Astrocyte (in vitro differentiated cells and primary cell): Measurements from ENCODE around the gene TEKT5. TPM values are rescaled to one million over a fixed set of nuclear protein-coding genes. Genes with fewer than 3 reads are reported as not detected.

ENCODE experiments used
- DNase-seq: peaks from one replicate; pipeline ENCODE4 v3.0.0-alpha.2; 2010; ENCODE audit warnings: low read depth
- FAIRE-seq: peaks from 2 replicates; lab custom pipeline; 2011; peaks lifted over from hg19 to GRCh38; lab: Jason Lieb, UNC
- H2AFZ ChIP-seq: 2 replicates; pipeline ENCODE4 v1.6.0; 2012; ENCODE audit warnings: low read depth, low read length, inconsistent platforms
- H3K27ac ChIP-seq: 2 replicates; pipeline ENCODE4 v1.5.1; 2011; ENCODE audit warnings: low read depth, low read length, inconsistent platforms
- H3K27me3 ChIP-seq: 2 replicates; pipeline ENCODE4 v1.6.0; 2011; ENCODE audit warnings: low read length, inconsistent platforms; ENCODE audit not compliant: insufficient read depth
- H3K36me3 ChIP-seq: 2 replicates; pipeline ENCODE4 v1.5.1; 2011; ENCODE audit warnings: low read length, inconsistent platforms; ENCODE audit not compliant: insufficient read depth
- H3K4me1 ChIP-seq: 2 replicates; pipeline ENCODE4 v1.5.1; 2011; ENCODE audit warnings: low read length, inconsistent platforms; ENCODE audit not compliant: insufficient read depth
- H3K4me2 ChIP-seq: 2 replicates; pipeline ENCODE4 v1.6.0; 2012; ENCODE audit warnings: low read length, inconsistent platforms
- H3K4me3 ChIP-seq: 2 replicates; pipeline ENCODE4 v1.5.1; 2011; ENCODE audit warnings: low read depth, mild to moderate bottlenecking, low read length, inconsistent platforms; ENCODE audit not compliant: insufficient read depth
- H3K79me2 ChIP-seq: 2 replicates; pipeline ENCODE4 v1.6.0; 2012; ENCODE audit warnings: mild to moderate bottlenecking, low read length, inconsistent platforms; ENCODE audit not compliant: insufficient read depth
- H3K9ac ChIP-seq: 2 replicates; pipeline ENCODE4 v1.6.0; 2012; ENCODE audit warnings: mild to moderate bottlenecking, low read length, inconsistent platforms
- H3K9me3 ChIP-seq: 2 replicates; pipeline ENCODE4 v1.5.1; 2012; ENCODE audit warnings: low read depth, mild to moderate bottlenecking, low read length, inconsistent platforms; ENCODE audit not compliant: insufficient read depth
- H4K20me1 ChIP-seq: 2 replicates; pipeline ENCODE4 v1.6.0; 2012; ENCODE audit warnings: low read length, inconsistent platforms; ENCODE audit not compliant: insufficient read depth
- H3K27ac Mint-ChIP-seq: one replicate; pipeline ENCODE4 v1.8.0; 2021; ENCODE audit warnings: mild to moderate bottlenecking, mixed read lengths; ENCODE audit not compliant: unreplicated experiment
- H3K27me3 Mint-ChIP-seq: one replicate; pipeline ENCODE4 v1.8.0; 2021; ENCODE audit warnings: low read depth, mixed read lengths; ENCODE audit not compliant: unreplicated experiment
- H3K36me3 Mint-ChIP-seq: one replicate; pipeline ENCODE4 v1.8.0; 2021; ENCODE audit warnings: low read depth, mixed read lengths; ENCODE audit not compliant: unreplicated experiment
- H3K4me1 Mint-ChIP-seq: one replicate; pipeline ENCODE4 v1.8.0; 2021; ENCODE audit warnings: low read depth, mixed read lengths; ENCODE audit not compliant: unreplicated experiment
- H3K4me3 Mint-ChIP-seq: one replicate; pipeline ENCODE4 v1.8.0; 2021; ENCODE audit warnings: mild to moderate bottlenecking, moderate library complexity, mixed read lengths; ENCODE audit not compliant: unreplicated experiment
- H3K9me3 Mint-ChIP-seq: one replicate; pipeline ENCODE4 v1.8.0; 2021; ENCODE audit warnings: mild to moderate bottlenecking, mixed read lengths; ENCODE audit not compliant: unreplicated experiment
- CTCF ChIP-seq: IDR thresholded peaks from 2 replicates; pipeline ENCODE4 v1.5.1; 2011; ENCODE audit warnings: low read depth, mild to moderate bottlenecking, inconsistent platforms, low read length, moderate library complexity; ENCODE audit not compliant: insufficient read depth
- EZH2 ChIP-seq: IDR thresholded peaks from 2 replicates; pipeline ENCODE4 v1.6.1; 2012; ENCODE audit warnings: mild to moderate bottlenecking, low read length, inconsistent platforms; ENCODE audit not compliant: insufficient read depth
- total RNA-seq: library from RNA; stranded (reverse); gene quantifications from 2 replicates; pipeline ENCODE4 v1.2.1, GENCODE V29; 2021

TEKT5 gene
- total RNA-seq, 1 donor from 2014 or later: not detected

- Histone ChIP-seq H2AFZ (no peak overlapping the region), H4K20me1 (no peaks in the 10 kb centered on the region), H3K4me2 (no peak overlapping the region), H3K27ac (no peak overlapping the region), H3K79me2 (no peaks in the 10 kb centered on the region), H3K27me3 (no peaks in the 10 kb centered on the region), H3K36me3 (no peaks in the 10 kb centered on the region), H3K9me3 (no peaks in the 10 kb centered on the region), H3K4me3 (no peak overlapping the region), H3K4me1 (peaks cover 22% of the 10 kb centered on the region), H3K9ac (no peak overlapping the region)
- TF ChIP-seq EZH2 (no peak), CTCF (no peak)
- peaks cover 13% of the 10 kb centered on the region for H3K27me3 Mint-ChIP-seq
- no peaks in the 10 kb centered on the region for H3K36me3 Mint-ChIP-seq
- H3K27ac Mint-ChIP-seq: no peak overlapping the region
- H3K9me3 Mint-ChIP-seq: no peaks in the 10 kb centered on the region
- DNase-seq: no peak
- no peak overlapping the region for H3K4me3 Mint-ChIP-seq
- FAIRE-seq: no peak
- H3K4me1 Mint-ChIP-seq: peaks cover 19% of the 10 kb centered on the region
Observed at GRCh38 chr16:10612649-10613179, 82.0 kb downstream of the TEKT5 start.

- TF ChIP-seq CTCF (no peak), EZH2 (no peak)
- H3K4me1 ChIP-seq: peaks cover 15% of the 10 kb centered on the region
- H4K20me1 ChIP-seq: no peaks in the 10 kb centered on the region
- H3K27me3 Mint-ChIP-seq: peaks cover 8% of the 10 kb centered on the region
- H3K27me3 ChIP-seq: no peaks in the 10 kb centered on the region
- H3K4me2 ChIP-seq: no peak overlapping the region
- DNase-seq: no peak
- FAIRE-seq: no peak
- H3K9ac ChIP-seq: no peak overlapping the region
- H3K27ac ChIP-seq: no peak overlapping the region
- no peaks in the 10 kb centered on the region for H3K79me2 ChIP-seq
- H3K36me3 Mint-ChIP-seq: no peaks in the 10 kb centered on the region
- no peaks in the 10 kb centered on the region for H3K9me3 ChIP-seq
- H3K4me1 Mint-ChIP-seq: peaks cover 14% of the 10 kb centered on the region
- no peak overlapping the region for H2AFZ ChIP-seq
- H3K9me3 Mint-ChIP-seq: no peaks in the 10 kb centered on the region
- H3K27ac Mint-ChIP-seq: no peak overlapping the region
- H3K36me3 ChIP-seq: no peaks in the 10 kb centered on the region
- no peak overlapping the region for H3K4me3 Mint-ChIP-seq
- H3K4me3 ChIP-seq: no peak overlapping the region
Observed at GRCh38 chr16:10611825-10612342, 82.8 kb downstream of the TEKT5 start.

GRCh38 chr16:10610499-10611184 lies 84.1 kb downstream of the TEKT5 start:
- no peaks in the 10 kb centered on the region for H3K9me3 Mint-ChIP-seq
- Histone ChIP-seq H4K20me1 (no peaks in the 10 kb centered on the region), H3K4me3 (no peak overlapping the region), H2AFZ (no peak overlapping the region), H3K4me1 (peaks cover 12% of the 10 kb centered on the region), H3K79me2 (no peaks in the 10 kb centered on the region), H3K36me3 (no peaks in the 10 kb centered on the region), H3K4me2 (no peak overlapping the region), H3K9me3 (no peaks in the 10 kb centered on the region), H3K9ac (no peak overlapping the region), H3K27me3 (no peaks in the 10 kb centered on the region), H3K27ac (no peak overlapping the region)
- H3K27ac Mint-ChIP-seq: peak overlapping the region; percentile 1
- DNase-seq (no peak), FAIRE-seq (no peak)
- no peak overlapping the region for H3K4me3 Mint-ChIP-seq
- TF ChIP-seq CTCF (no peak), EZH2 (no peak)
- no peaks in the 10 kb centered on the region for H3K36me3 Mint-ChIP-seq
- peaks cover 15% of the 10 kb centered on the region for H3K27me3 Mint-ChIP-seq
- H3K4me1 Mint-ChIP-seq: peaks cover 14% of the 10 kb centered on the region
